GM19099 (cell line): ENCODE measurements around the gene CUEDC1.

Source experiments
- POLR2A ChIP-seq: IDR thresholded peaks from 3 replicates; pipeline ENCODE4 v1.6.1; 2011; ENCODE audit warnings: low read depth; ENCODE audit not compliant: insufficient read length; ENCODE audit errors: extremely low read depth

Gene CUEDC1

DNA sequence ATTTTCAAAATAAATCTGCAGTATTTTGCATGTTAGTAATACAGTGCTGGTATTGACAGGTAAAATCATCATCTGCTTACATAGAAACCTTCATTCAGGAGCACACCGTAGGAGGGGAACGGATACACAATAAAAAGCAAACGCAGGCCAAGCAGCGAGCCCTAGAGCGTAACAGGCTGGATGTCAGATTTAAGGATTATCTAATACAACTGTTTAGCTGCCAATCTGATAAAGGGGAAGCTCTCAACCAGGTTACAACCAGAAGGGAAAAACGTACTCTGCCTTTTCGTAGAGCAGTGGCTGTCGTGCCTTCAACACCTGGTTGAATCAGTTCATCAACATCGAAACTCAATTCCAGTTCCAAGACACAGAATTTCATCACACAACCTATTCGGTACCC lies 16.4 kb upstream of the CUEDC1 start:
- no peak for TF ChIP-seq POLR2A

DNA sequence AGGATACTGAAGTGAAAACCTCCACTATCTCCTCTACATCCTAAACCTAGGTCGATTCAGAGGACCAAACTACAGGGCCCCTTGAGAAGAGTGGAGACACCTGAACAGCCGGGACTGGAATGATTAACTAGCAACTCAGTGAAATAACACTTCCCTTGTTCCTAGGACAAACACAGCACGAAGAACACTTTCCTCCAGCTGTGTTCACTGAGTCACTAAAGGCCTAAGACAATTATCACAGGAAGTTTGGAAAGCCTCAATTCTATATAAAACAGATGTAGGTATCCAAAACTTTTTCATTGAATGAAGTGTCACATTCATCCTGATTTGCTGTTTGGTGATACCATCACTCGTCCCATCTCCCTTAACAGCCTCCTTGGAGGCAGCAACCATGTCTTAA lies 15.5 kb upstream of the CUEDC1 start:
- no peak for TF ChIP-seq POLR2A

DNA sequence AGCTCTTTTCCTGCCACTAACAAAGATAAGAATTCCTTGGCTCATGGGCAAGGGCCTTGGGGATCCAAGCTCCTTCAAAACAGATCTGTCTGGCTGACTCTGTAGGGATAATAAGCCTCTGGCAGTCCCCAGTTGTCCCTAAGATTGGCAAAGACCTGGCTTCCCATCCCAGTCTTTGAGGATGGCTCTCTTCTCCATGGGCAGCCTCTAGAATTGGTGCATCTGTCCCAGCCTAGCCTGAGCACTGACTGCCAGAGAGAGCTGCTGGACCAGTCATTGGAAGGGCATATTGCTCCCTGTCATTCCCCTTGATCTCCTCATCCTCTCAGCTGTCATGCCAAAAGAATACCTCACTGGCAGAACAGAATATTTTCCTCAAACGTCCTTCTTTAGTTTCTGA lies 13.2 kb upstream of the CUEDC1 start:
- no peak for TF ChIP-seq POLR2A

DNA sequence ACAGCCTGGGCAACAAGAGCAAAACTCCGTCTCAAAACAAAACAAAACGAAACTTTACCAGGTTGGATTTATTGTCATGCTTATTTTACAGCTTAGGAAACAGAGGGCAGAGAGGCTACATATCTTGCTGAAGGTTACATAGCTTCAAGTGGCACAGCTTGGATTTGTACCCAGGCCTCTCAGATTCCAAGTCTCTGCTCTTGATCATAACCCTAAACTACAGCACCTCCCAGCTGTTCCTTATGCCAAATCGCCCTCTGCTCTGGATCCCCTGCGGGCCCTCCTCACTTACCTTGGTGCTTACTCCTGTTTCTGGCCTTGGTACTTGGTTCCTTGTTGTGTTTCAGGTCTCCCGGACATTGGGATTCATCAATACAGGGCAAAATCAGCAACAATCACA lies 11.7 kb upstream of the CUEDC1 start:
- no peak for TF ChIP-seq POLR2A

DNA sequence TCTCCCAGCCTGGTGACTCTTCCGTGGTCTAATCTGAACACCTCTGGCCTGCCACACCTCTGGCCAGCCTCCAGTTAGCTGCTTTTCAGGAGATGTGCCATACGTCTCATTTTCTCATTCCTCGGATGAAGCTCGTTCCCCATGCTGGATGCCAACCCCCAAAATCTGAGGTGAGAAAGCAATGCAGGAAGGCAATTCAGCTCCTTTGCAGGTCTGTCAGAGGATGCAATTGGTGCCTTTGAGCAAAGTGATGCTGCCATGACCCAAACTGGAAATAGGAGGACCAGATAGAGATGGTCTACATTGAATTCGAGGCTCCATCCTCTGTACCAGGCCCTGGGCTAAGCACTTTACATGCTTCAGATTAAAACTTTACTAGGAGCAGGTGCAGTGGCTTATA lies 11.0 kb upstream of the CUEDC1 start:
- TF ChIP-seq POLR2A, result no peak

DNA sequence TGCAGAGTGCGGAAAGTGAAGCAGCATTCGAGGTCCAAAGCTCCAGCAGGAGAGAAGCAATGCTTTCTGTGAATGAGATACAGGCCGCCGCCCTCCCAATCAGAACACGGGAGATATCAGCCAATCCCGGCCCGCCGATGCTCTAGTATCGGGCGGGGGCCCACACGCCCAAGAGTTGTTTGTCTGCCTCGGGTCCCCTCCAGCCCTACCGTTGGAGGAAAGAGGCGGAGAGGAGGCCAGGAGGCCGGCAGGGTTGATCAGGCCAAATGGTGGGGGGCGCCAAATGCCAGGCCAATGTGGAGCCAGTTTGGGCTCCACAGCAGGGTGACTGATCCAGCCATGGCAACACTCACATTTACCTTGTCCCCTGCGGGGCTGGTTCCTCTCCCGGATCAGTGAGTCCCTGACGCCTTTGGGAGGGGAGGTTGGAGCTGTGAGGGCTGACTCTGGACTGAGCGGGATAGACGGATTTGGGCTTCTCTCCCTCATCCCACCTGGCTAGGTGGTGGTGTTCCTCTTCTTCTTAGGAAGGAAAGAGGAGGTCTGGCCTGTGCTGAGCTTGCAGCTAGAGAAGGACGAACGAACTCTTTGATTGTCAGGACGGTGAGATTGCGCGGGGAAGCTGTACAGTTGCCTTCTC lies 10.4 kb upstream of the CUEDC1 start:
- TF ChIP-seq POLR2A, result no peak

DNA sequence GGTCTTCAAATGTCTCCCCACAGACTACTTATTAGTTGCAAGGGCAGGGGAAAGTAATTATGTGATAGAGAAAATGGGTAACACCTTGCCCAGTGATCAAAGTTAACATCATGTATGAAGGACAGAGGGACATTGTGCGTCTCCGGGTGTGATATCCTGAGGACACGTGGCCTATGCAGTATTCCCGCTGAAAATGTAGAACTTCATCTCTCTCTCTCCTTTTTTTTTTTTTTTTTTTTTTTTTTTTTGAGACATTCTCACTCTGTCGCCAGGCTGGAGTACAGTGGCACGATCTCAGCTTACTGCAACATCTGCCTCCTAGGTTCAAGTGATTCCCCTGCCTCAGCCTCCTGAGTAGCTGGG lies 7.9 kb upstream of the CUEDC1 start:
- TF ChIP-seq POLR2A, result no peak

DNA sequence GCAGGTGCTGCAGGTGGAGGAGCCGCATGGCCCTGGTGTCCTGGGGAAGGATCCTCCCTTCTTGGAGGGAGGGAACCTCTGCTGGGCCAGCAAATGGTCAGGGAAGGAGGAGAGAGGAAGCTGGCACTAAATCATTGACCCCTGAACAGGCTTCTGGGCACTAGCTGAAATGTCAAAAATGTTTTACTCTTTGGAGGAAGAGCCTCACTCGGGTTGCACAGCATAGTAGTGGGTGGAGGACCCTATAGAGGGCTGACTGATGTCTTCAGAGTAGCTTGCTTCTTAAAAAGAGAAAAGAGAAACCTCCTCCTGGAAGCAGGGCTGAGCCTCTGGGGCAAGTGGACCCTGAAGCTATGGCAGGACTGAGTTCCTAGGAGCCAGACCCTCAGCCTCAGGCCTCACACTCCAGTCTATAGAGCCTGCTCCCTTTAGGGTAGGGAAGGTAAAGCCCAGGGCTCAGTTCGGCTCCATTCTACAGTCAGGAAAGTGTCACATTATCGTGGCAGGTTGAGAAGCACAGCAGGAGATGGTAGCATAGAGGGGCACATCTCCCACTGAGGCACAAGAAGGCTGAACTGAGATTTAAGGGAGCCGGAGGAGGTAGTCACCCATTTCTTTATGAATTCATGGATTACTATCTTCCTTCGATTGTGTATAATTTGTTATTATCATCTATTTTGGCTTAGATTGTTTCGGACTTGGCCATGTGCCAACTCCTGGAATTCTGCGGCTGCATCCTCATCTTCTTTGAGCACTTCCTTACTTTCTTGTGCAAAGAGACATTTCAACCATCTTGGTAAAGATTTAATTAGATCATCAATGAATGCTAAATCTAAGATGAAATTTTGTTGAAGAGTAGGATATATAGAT lies 7.3 kb upstream of the CUEDC1 start:
- no peak for TF ChIP-seq POLR2A

DNA sequence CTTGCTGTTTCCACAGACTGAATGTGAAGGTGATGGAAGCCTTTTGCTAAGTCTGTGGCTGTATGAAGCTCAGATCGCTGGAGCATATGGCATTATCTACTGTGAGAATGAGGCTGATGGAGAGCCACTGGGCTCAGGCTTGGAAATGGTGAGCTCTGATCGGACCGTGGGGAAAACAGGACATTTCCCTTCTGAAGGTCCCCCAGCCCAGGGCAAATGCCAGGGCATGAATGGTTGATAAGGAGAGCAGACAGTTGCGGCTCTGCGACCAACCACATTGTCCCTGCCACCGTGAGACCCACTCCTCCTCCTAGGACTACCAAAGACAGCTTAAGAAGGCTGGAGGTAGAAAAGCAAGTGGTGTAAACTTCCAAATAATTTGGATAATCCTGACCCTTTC lies 4.7 kb upstream of the CUEDC1 start:
- TF ChIP-seq POLR2A, result no peak

DNA sequence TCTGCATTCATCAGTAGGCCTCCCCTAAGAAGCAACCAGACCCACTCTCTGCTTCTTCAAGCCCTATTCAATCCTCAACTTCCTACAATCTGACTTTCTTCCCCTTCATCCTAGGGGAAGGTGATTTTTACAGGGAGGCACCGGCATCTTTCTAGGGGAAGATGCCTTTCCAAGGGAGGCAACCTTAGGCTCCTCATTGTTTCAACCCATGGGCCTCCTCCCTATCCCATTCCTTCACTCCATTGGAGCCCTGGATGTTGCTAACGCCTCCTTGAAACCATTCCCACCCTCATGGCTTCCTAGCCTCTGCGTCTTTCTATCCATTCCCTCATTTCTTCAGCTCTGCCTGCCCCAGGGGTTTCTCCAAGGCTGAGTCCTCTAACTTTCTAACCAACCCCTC lies 2.7 kb upstream of the CUEDC1 start:
- no peak for TF ChIP-seq POLR2A

DNA sequence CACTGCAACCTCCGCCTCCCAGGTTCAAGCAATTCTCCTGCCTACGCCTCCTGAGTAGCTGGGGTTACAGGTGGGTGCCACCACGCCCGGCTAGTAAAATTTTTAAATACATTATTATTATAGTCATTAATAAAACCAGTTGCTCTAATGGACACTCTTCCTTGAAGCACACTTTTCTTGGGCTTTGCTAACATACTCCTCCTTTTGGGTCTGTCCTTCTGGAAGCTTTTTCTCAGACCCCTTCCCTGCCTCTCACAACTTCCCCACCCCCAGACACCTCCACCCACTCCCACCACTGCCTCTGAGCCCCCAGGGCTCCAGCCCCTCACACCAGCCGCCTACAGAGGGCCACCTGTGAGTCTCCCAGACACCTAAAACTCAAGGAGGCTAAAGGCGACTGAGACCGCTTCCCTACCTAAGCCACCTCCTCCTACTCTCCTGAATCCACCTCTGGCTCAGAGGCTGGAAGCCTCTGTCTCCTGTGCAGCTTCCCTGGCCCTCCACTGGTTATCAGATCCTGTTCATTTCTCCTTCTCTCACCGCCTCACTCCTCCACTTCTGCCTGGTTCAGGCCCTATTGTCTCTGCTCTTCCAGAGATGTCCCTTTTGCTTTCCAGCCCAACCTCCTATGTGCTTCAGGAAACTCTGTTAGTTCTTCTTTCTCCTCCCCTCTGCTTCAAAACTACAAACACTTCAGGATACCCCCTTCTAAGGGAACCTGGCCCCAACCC lies 2.1 kb upstream of the CUEDC1 start:
- TF ChIP-seq POLR2A, result no peak

DNA sequence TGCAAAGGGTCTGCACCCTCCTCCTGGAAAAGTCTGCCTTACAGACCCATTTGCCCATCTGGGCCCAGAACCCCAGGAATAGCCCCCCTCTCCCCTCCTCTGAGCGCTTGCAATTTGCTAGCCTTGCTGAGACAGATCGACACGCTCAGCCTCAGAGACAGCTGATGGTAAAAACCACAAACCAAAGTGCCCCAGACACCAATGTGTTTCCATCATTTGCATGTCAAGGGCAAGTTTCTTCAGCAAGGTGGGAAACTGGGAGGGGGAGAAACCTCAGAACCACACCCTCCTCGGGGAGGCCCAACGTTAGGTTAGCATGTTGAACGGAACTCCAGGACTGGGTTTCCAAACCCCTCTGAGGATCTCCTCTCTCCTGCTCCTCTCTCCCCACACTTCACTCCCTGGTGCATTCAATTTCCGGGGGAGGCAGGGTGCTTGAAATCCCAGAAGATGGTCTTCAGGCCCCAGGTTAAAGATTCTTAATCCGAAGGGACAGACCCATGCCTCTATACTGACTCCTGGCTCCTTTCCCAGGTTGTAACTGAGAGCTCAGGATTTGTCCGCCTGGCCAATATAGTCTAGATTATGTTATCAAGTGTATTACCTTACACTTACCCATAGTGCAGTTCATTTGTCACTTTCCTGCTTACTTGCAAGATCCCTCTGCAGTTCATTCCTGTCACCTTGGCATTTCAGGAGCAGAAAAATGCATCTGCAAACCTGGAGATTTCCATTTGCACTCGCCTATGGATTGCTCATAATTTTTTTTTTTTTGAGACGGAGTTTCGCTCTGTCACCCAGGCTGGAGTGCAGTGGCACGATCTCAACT lies 1.3 kb upstream of the CUEDC1 start:
- TF ChIP-seq POLR2A, result no peak

DNA sequence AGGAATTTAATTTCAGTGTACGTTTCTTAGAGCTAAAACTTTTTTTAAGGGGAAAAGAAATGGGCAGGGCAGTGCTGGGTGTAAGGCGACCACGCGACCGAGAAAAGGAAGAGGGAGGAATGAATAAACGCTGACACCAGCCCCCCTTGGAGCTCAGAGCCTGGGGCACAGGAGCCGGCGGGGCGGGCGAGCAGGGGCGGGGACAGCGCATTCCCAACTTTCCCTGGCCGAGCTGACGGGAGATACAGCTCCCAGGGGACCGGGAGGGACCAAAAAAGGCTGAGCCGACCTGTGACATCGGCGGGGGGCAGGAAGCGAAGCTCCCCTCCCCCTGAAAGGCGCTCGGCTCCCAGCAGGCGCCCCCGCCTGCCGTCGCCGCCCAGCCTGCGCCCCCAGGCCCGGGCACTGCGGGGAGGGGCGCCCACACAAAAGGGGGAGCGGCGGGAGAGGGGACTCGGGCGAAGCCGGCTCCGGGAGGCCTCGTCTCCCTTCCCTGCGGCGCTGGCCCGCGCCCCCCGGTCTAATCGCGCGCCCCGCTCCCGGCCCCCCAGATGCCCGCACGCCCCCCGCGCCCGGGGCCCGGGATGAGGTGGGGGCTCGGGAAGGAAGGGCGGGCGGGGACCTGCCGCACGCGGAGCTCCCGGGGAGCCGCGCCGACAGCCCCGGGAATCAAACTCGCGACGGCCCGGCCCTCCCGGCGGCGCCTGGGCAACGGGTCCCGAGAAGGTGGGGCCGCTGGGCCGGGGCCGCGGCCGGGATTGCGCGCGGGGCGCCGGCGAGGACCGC lies 622 bp downstream of the CUEDC1 start:
- no peak for TF ChIP-seq POLR2A

DNA sequence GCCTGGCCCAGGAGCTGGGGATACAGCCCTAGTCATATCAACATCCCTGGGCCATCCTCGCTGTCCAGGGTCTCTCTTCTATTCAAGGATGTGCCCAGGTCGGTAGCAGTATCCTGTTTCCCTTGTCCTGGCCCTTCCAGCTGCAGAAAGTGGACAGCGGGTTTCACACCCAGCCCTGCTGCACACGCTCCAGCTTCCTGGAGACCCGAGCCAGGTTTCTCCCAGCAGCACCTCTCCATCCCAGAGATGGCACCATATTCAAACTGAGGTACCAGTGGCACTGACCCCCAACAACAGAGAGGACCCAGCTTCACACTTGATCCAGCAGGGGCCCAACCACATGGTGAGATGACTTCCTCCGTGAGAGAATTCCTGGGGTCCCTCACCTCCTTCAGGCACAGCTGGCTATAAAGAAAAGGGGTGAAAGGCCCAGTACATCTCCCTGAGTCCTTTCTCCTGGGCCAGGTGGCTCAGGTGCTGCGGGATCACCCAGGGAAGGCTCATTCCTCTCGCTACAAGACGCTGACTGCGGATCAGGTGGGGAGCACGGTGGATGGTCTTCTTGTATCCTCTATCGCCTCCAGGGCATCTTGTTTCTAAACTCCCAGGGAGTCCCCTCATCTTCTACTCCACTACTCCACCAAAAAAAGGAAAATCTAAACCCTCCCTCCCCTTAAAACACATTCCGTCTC lies 1.4 kb downstream of the CUEDC1 start:
- no peak for TF ChIP-seq POLR2A
